CD4-positive, alpha-beta memory T cell (primary cell): Measurements from ENCODE around the gene BTK. TPM values are rescaled to one million over a fixed set of nuclear protein-coding genes. Genes with fewer than 3 reads are reported as not detected.
A peak's percentile ranks its signal among the peaks of the same experiment; 100 is the strongest.
"Not testable (repeated sequence)": the region's sequence is repeated elsewhere in the genome, so short reads cannot be mapped to it uniquely, and the experiment has no call there.

Experiments
- CTCF ChIA-PET: fragments of 350-600 bp; sonication (Branson Sonifier 250); formaldehyde crosslinking; loops from one replicate; lab custom pipeline; 2021; ENCODE audit warnings: inconsistent platforms; ENCODE audit not compliant: partially characterized antibody; lab: Charles Lee
- POLR2A ChIA-PET: fragments of 350-600 bp; sonication (Branson Sonifier 250); formaldehyde crosslinking; loops from one replicate; lab custom pipeline; 2021; ENCODE audit not compliant: partially characterized antibody; lab: Charles Lee
- DNase-seq, 5 donors: peaks; one replicate each; pipeline versions ENCODE4 v3.0.0 to v3.0.0-alpha.2; 2020 to 2022; ENCODE audit warnings: mixed read lengths in 1 of 5
- H3K27ac ChIP-seq: one replicate; pipeline ENCODE4 v1.7.0; 2013; ENCODE audit warnings: low read depth, low read length
- H3K27me3 ChIP-seq: 2 replicates; pipeline ENCODE4 v1.7.0; 2013; ENCODE audit warnings: mild to moderate bottlenecking, low read length, moderate library complexity; ENCODE audit not compliant: insufficient read depth
- H3K36me3 ChIP-seq: 2 replicates; pipeline ENCODE4 v1.7.0; 2013; ENCODE audit warnings: mild to moderate bottlenecking, low read length, moderate library complexity; ENCODE audit not compliant: insufficient read depth
- H3K4me1 ChIP-seq: 2 replicates; pipeline ENCODE4 v1.7.0; 2013; ENCODE audit warnings: mild to moderate bottlenecking, low read length, moderate library complexity; ENCODE audit not compliant: insufficient read depth
- H3K4me3 ChIP-seq, 2 donors: one replicate each; pipeline ENCODE4 v1.7.0; 2013; ENCODE audit warnings: low read length in 2 of 2, mild to moderate bottlenecking in 1 of 2
- H3K9me3 ChIP-seq, 2 donors: one replicate each; pipeline ENCODE4 v1.7.0; 2013; ENCODE audit warnings: low read length in 2 of 2, control low read depth in 1 of 2; ENCODE audit not compliant: control insufficient read depth in 1 of 2
- H3K27ac Mint-ChIP-seq, 7 donors: one replicate each; pipeline ENCODE4 v1.8.0; 2020 to 2021; ENCODE audit warnings: mixed read lengths in 7 of 7, mild to moderate bottlenecking in 6 of 7, inconsistent platforms in 3 of 7, moderate library complexity in 3 of 7
- H3K27me3 Mint-ChIP-seq, 2 donors: one replicate each; pipeline ENCODE4 v1.8.0; 2020 to 2021; ENCODE audit warnings: mixed read lengths in 2 of 2
- H3K36me3 Mint-ChIP-seq, 2 donors: one replicate each; pipeline ENCODE4 v1.8.0; 2020 to 2021; ENCODE audit warnings: mixed read lengths in 2 of 2, inconsistent platforms in 1 of 2, mild to moderate bottlenecking in 1 of 2
- H3K4me1 Mint-ChIP-seq, 4 donors: one replicate each; pipeline ENCODE4 v1.8.0; 2020 to 2021; ENCODE audit warnings: mixed read lengths in 4 of 4, mild to moderate bottlenecking in 1 of 4
- H3K4me3 Mint-ChIP-seq, 8 donors: one replicate each; pipeline ENCODE4 v1.8.0; 2020 to 2021; ENCODE audit warnings: mixed read lengths in 8 of 8, mild to moderate bottlenecking in 7 of 8, moderate library complexity in 6 of 8, inconsistent platforms in 3 of 8
- H3K9me3 Mint-ChIP-seq, 8 donors: one replicate each; pipeline ENCODE4 v1.8.0; 2020 to 2021; ENCODE audit warnings: mixed read lengths in 8 of 8, mild to moderate bottlenecking in 5 of 8, inconsistent platforms in 3 of 8, moderate library complexity in 1 of 8
- intact Hi-C: fragments of 100-400 bp; cut with micrococcal nuclease; formaldehyde crosslinking; loops from one replicate; pipeline ENCODE4 v1.15.1; 2023
- polyA plus RNA-seq, 2 donors: library from polyadenylated mRNA; unstranded; fragments of 300-500 nt; fragmentation: Illumina TruSeq; gene quantifications; one replicate each; pipeline ENCODE4 v1.2.3, GENCODE V29; 2021
- total RNA-seq, 2 experiments: library from RNA; stranded (reverse); gene quantifications; one replicate each; pipeline ENCODE4 v1.2.3, GENCODE V29; 2021

Gene BTK
- total and polyA plus RNA-seq, 4 experiments from 2014 or later: 1.1 to 1.9 (median 1.6) TPM; not detected in 1

- CTCF ChIA-PET: interaction anchor here (0.6 to 2.0 kb wide), 4 partner anchors 12 to 46 kb away, joined by 3 to 12 read pairs (median 3); partner anchors contain the start of gene RPL36A
Measured at GRCh38 chrX:101348452-101349192, 37.4 kb downstream of the BTK start, which contains the start of gene TIMM8A. TSS of gene TIMM8A (minus strand) at chrX:101348742. CDS start at chrX:101348664, 78 bp downstream.

GRCh38 chrX:101347859-101348451 is 38.0 kb downstream of the BTK start:
- peak overlapping the region; percentile 85 to 97 (median 92) for H3K27ac Mint-ChIP-seq
- H3K9me3 ChIP-seq: no peaks in the 10 kb centered on the region
- peak overlapping the region; percentile 72 for H3K27ac ChIP-seq
- peak overlapping the region; percentile 69 to 74 for H3K4me3 ChIP-seq
- H3K36me3 ChIP-seq: no peaks in the 10 kb centered on the region
- H3K4me3 Mint-ChIP-seq: peak overlapping the region; percentile 88 to 94 (median 91)
- peaks cover 19% of the 10 kb centered on the region for H3K4me1 ChIP-seq
- intact Hi-C loops: loop anchor here (1.0 to 2.0 kb wide), 3 partner anchors 43 to 297 kb away; partner anchors contain the start of genes HNRNPH2 and RPL36A
- H3K9me3 Mint-ChIP-seq: peaks cover 0 to 2% (median 0%) of the 10 kb centered on the region in 8 donors
- H3K27me3 Mint-ChIP-seq: no peaks in the 10 kb centered on the region
- POLR2A ChIA-PET: interaction anchor here (1.3 to 5.1 kb wide), 3 partner anchors 43 to 71 kb away, joined by 5 to 36 read pairs (median 8); partner anchors contain the start of genes GLA and RPL36A
- H3K4me1 Mint-ChIP-seq: peaks cover 5 to 21% (median 11%) of the 10 kb centered on the region in 4 donors
- peaks cover 3 to 14% of the 10 kb centered on the region in 2 donors for H3K36me3 Mint-ChIP-seq
- CTCF ChIA-PET: interaction anchor here (2.0 kb wide), 1 partner anchor 43 kb away, joined by 12 read pairs; the partner anchor contains the start of gene RPL36A
- H3K27me3 ChIP-seq: no peaks in the 10 kb centered on the region
- DNase-seq: peak in 2 of 5 donors; percentile 2 to 3

More at GRCh38 chrX:101348452-101349192, 37.4 kb downstream of the BTK start, which contains the start of gene TIMM8A:
- Histone ChIP-seq H3K9me3 (no peaks in the 10 kb centered on the region), H3K27ac (peak within 1 kb of the TSS; percentile 72), H3K4me3 (peak within 1 kb of the TSS; percentile 69 to 74), H3K4me1 (peaks cover 19% of the 10 kb centered on the region), H3K27me3 (no peaks in the 10 kb centered on the region), H3K36me3 (no peaks in the 10 kb centered on the region)
- peaks cover 5 to 21% (median 11%) of the 10 kb centered on the region in 4 donors for H3K4me1 Mint-ChIP-seq
- intact Hi-C loops: loop anchor here (1.0 to 2.0 kb wide), 3 partner anchors 42 to 298 kb away; partner anchors contain the start of genes HNRNPH2 and RPL36A
- H3K9me3 Mint-ChIP-seq: peaks cover 0 to 2% (median 0%) of the 10 kb centered on the region in 8 donors
- peak; percentile 73 to 78 (median 74) for DNase-seq
- POLR2A ChIA-PET: interaction anchor here (0.8 to 5.1 kb wide), 5 partner anchors 43 to 583 kb away, joined by 3 to 36 read pairs (median 5); partner anchors contain the start of genes GLA, RPL36A and ZMAT1
- H3K36me3 Mint-ChIP-seq: peaks cover 3 to 14% of the 10 kb centered on the region in 2 donors
- peak within 1 kb of the TSS; percentile 88 to 94 (median 91) for H3K4me3 Mint-ChIP-seq
- H3K27ac Mint-ChIP-seq: peak within 1 kb of the TSS; percentile 85 to 97 (median 92)
- H3K27me3 Mint-ChIP-seq: no peaks in the 10 kb centered on the region

- H3K36me3 ChIP-seq: no peaks in the 10 kb centered on the region
- H3K4me1 ChIP-seq: no peaks in the 10 kb centered on the region
- Mint-ChIP-seq H3K27ac (no peak overlapping the region), H3K36me3 (peaks cover 0 to 3% of the 10 kb centered on the region in 2 donors), H3K27me3 (no peaks in the 10 kb centered on the region), H3K4me3 (no peak overlapping the region), H3K9me3 (peaks cover 0 to 6% (median 0%) of the 10 kb centered on the region in 8 donors), H3K4me1 (no peaks in the 10 kb centered on the region)
- no peaks in the 10 kb centered on the region for H3K27me3 ChIP-seq
- H3K9me3 ChIP-seq: no peaks in the 10 kb centered on the region
- no peak for DNase-seq
- POLR2A ChIA-PET: no interaction called here
- no peak overlapping the region for H3K27ac ChIP-seq
- CTCF ChIA-PET: no interaction called here
- intact Hi-C loops: no loop called here
- no peak overlapping the region for H3K4me3 ChIP-seq
Measured at GRCh38 chrX:101337776-101338271, 48.2 kb downstream of the BTK start.

GRCh38 chrX:101334310-101334709 is 51.7 kb downstream of the BTK start:
- not testable (repeated sequence) for DNase-seq, H3K27me3 Mint-ChIP-seq

GRCh38 chrX:101326600-101326999 is 59.4 kb downstream of the BTK start:
- H3K4me1 Mint-ChIP-seq, H3K27ac Mint-ChIP-seq, H3K27me3 Mint-ChIP-seq, H3K9me3 Mint-ChIP-seq, H3K27me3 ChIP-seq, DNase-seq, intact Hi-C loops, H3K4me3 ChIP-seq, H3K4me1 ChIP-seq, H3K36me3 ChIP-seq, H3K27ac ChIP-seq, POLR2A ChIA-PET, H3K4me3 Mint-ChIP-seq, H3K9me3 ChIP-seq, CTCF ChIA-PET, H3K36me3 Mint-ChIP-seq: not testable (repeated sequence)

More at GRCh38 chrX:101334310-101334709, 51.7 kb downstream of the BTK start:
- H3K4me3 Mint-ChIP-seq, H3K36me3 ChIP-seq, H3K9me3 ChIP-seq, H3K4me1 Mint-ChIP-seq, H3K27ac Mint-ChIP-seq, intact Hi-C loops, H3K27ac ChIP-seq, CTCF ChIA-PET, H3K27me3 ChIP-seq, H3K4me3 ChIP-seq, POLR2A ChIA-PET, H3K4me1 ChIP-seq, H3K36me3 Mint-ChIP-seq, H3K9me3 Mint-ChIP-seq: not testable (repeated sequence)

- DNase-seq: no peak
- Mint-ChIP-seq H3K4me1 (no peaks in the 10 kb centered on the region), H3K4me3 (no peak overlapping the region), H3K36me3 (no peaks in the 10 kb centered on the region), H3K27ac (no peak overlapping the region), H3K9me3 (no peaks in the 10 kb centered on the region), H3K27me3 (no peaks in the 10 kb centered on the region)
- Histone ChIP-seq H3K9me3 (no peaks in the 10 kb centered on the region), H3K4me1 (no peaks in the 10 kb centered on the region), H3K27me3 (no peaks in the 10 kb centered on the region), H3K27ac (no peak overlapping the region), H3K36me3 (no peaks in the 10 kb centered on the region), H3K4me3 (no peak overlapping the region)
- POLR2A ChIA-PET: no interaction called here
- intact Hi-C loops: no loop called here
- CTCF ChIA-PET: no interaction called here
Measured at GRCh38 chrX:101303790-101304189, 82.2 kb downstream of the BTK start.
